IPS-18a (cell line): ENCODE results near the gene MAST4.

Experiments used
- H3K27ac ChIP-seq: one replicate; pipeline ENCODE4 v1.5.1; 2013; ENCODE audit warnings: low read length
- H3K27me3 ChIP-seq: one replicate; pipeline ENCODE4 v1.6.1; 2013; ENCODE audit warnings: mild to moderate bottlenecking, low read length; ENCODE audit not compliant: control insufficient read depth, insufficient read depth
- H3K36me3 ChIP-seq: one replicate; pipeline ENCODE4 v1.6.1; 2013; ENCODE audit warnings: low read depth, low read length; ENCODE audit not compliant: control insufficient read depth
- H3K4me1 ChIP-seq: one replicate; pipeline ENCODE4 v1.6.1; 2013; ENCODE audit warnings: low read depth, low read length; ENCODE audit not compliant: control insufficient read depth
- H3K4me3 ChIP-seq: one replicate; pipeline ENCODE4 v1.5.1; 2013; ENCODE audit warnings: low read length
- H3K9ac ChIP-seq: one replicate; pipeline ENCODE4 v1.6.1; 2013; ENCODE audit warnings: mild to moderate bottlenecking, low read length, moderate library complexity
- H3K9me3 ChIP-seq: one replicate; pipeline ENCODE4 v1.6.1; 2013; ENCODE audit warnings: low read depth, low read length; ENCODE audit not compliant: control insufficient read depth

The MAST4 gene

GRCh38 chr5:66567474-66567873 lies 28.7 kb upstream of the MAST4 start:
- Histone ChIP-seq H3K9ac (no peak overlapping the region), H3K27me3 (no peaks in the 10 kb centered on the region), H3K4me1 (no peaks in the 10 kb centered on the region), H3K36me3 (no peaks in the 10 kb centered on the region), H3K27ac (no peak overlapping the region), H3K9me3 (no peaks in the 10 kb centered on the region), H3K4me3 (no peak overlapping the region)

DNA sequence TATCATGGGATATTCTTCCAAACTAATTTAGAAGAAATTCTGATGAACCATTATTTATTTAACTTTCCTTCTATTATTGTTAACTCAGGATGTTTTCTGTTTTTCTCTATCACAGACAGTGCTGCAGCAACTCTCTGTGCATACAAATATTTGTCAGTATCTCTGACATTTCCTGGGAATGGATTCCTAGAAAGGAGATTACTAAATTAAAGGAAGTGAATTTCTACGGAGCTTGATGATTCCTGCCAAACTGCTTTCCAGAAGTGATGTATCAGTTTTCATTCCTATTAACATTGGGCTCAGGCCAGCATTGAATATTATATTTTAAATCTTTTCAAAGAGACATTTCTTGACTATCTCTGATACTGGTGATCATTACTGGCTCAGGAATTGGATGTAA lies 26.0 kb upstream of the MAST4 start:
- no peaks in the 10 kb centered on the region for H3K36me3 ChIP-seq
- H3K27me3 ChIP-seq, result no peaks in the 10 kb centered on the region

DNA sequence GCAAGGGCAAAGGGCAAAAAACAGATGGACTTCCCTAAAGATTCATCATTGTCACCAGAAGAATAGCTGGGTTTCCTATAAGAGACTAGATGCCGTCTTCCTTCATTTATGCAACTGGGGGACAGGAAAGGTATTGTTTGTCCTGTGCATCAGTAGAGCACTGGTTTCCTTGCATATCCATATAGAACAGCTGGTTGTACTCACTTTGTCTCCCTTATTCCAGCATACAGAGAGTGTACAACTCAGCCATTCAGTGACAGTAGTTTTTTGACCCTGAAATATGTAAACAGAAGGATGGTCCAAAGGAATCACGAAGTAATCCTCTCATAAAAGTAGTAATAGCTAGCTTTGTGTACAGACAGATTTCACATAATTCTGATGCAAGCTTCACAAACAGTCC lies 22.5 kb upstream of the MAST4 start:
- H3K9me3 ChIP-seq, result no peaks in the 10 kb centered on the region
- no peak overlapping the region for H3K4me3 ChIP-seq
- no peak overlapping the region for H3K27ac ChIP-seq
- no peaks in the 10 kb centered on the region for H3K27me3 ChIP-seq
- no peak overlapping the region for H3K9ac ChIP-seq
- H3K4me1 ChIP-seq, result no peaks in the 10 kb centered on the region
- H3K36me3 ChIP-seq, result no peaks in the 10 kb centered on the region

More for the DNA sequence above, 26.0 kb upstream of the MAST4 start:
- H3K4me3 ChIP-seq, result no peak overlapping the region
- no peaks in the 10 kb centered on the region for H3K4me1 ChIP-seq
- no peak overlapping the region for H3K9ac ChIP-seq
- H3K9me3 ChIP-seq, result no peaks in the 10 kb centered on the region
- no peak overlapping the region for H3K27ac ChIP-seq

- Histone ChIP-seq H3K36me3 (no peaks in the 10 kb centered on the region), H3K9me3 (no peaks in the 10 kb centered on the region), H3K4me1 (no peaks in the 10 kb centered on the region), H3K27me3 (no peaks in the 10 kb centered on the region), H3K27ac (no peak overlapping the region), H3K4me3 (no peak overlapping the region), H3K9ac (no peak overlapping the region)
Measured at GRCh38 chr5:66582499-66583165, 13.6 kb upstream of the MAST4 start.

DNA sequence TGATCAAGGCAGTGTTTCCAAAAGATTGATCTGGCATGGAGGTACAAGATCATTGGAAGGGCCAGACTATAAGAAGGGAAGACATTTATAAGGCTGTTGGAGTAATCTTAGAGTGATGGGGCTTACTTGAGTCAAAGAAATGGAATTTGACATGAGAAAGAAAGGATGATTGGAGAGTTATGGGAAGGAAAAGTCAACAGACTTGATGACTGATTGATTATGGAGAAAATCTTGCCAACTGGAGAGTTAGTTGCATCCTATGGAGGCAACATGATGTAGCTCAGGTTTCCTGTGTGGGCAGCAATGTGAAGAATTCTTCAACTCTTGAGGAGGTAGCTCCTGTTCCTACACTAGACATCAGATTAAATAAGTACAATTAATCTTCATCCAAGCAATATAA lies 10.9 kb upstream of the MAST4 start:
- Histone ChIP-seq H3K9me3 (no peaks in the 10 kb centered on the region), H3K4me3 (no peak overlapping the region), H3K27ac (no peak overlapping the region), H3K9ac (no peak overlapping the region), H3K27me3 (no peaks in the 10 kb centered on the region), H3K36me3 (no peaks in the 10 kb centered on the region), H3K4me1 (no peaks in the 10 kb centered on the region)

- Histone ChIP-seq H3K36me3 (no peaks in the 10 kb centered on the region), H3K4me1 (no peaks in the 10 kb centered on the region), H3K27me3 (no peaks in the 10 kb centered on the region), H3K27ac (no peak overlapping the region), H3K4me3 (no peak overlapping the region), H3K9me3 (no peaks in the 10 kb centered on the region), H3K9ac (no peak overlapping the region)
Measured at GRCh38 chr5:66587771-66588170, 8.4 kb upstream of the MAST4 start.

DNA sequence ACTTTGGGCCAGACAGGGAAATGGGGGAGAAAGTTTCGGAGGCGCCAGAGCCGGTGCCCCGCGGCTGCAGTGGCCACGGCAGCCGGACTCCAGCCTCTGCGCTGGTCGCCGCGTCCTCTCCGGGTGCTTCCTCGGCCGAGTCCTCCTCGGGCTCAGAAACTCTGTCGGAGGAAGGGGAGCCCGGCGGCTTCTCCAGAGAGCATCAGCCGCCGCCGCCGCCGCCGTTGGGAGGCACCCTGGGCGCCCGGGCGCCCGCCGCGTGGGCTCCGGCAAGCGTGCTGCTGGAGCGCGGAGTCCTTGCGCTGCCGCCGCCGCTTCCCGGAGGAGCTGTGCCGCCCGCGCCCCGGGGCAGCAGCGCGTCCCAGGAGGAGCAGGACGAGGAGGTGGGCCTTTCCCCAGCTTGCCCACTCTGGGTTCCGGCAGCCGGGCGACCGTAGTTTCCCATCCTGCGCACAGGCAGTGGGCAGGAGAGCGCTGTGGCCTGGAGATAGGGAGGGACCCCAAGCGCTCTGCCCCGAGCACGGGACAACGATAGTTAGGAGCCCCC lies 516 bp downstream of the MAST4 start:
- Histone ChIP-seq H3K4me3 (peak overlapping the region; percentile 74), H3K9me3 (no peaks in the 10 kb centered on the region), H3K9ac (no peak overlapping the region)

DNA sequence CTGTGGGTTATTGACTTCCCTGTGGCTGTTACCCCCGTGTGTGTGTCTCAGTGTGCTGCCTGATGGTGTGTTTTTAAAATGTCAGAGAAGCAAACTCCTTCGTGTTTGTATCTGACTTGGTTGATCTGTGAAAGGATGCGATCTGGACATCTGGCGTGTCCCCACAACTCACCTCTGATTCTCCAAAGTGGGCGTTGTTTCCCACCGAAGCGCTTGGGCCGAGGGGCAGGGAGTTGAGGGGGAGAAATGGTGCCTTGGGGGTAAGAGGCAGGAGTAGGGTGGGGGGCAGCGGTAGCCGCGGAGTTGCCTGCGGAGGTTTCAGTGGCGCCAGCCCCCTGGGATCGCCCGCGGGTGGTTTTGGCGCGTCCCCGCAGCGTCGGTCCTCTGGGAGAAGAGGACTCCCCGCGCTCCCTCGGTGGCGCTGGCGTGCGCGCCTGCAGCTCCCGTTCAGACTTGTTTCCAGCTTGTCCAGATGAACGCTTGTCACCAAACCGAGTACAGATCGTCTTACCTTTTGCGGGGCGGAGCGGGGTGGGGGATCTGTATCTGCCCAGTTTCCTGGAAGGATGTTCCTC lies 1.1 kb downstream of the MAST4 start:
- Histone ChIP-seq H3K27me3 (peaks cover 57% of the 10 kb centered on the region), H3K4me3 (peak overlapping the region; percentile 74), H3K27ac (no peak overlapping the region), H3K4me1 (no peaks in the 10 kb centered on the region), H3K36me3 (no peaks in the 10 kb centered on the region), H3K9ac (no peak overlapping the region), H3K9me3 (no peaks in the 10 kb centered on the region)

More for the DNA sequence above, 516 bp downstream of the MAST4 start:
- Histone ChIP-seq H3K27ac (no peak overlapping the region), H3K4me1 (no peaks in the 10 kb centered on the region), H3K36me3 (no peaks in the 10 kb centered on the region), H3K27me3 (peaks cover 57% of the 10 kb centered on the region)

DNA sequence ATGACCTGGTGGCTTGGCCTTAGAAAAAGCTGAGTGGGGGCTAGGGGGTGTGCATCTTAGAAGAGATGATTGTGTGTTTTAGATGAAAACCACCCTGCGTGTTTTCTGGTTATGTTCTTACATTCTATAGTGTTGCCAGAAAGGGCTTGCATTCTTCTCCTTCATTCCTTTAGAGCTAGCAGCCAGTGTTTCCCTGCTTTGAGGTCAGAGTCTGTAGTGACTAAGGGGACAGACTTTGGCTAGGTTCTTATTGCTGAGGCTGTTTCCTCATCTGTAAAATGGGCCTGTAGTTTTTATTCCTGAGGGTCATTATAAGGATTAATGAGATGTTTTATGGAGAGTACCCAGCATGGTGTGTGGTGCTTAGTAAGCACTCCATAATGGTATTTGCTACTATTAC lies 6.4 kb downstream of the MAST4 start:
- no peak overlapping the region for H3K27ac ChIP-seq
- H3K9ac ChIP-seq, result no peak overlapping the region
- H3K9me3 ChIP-seq, result no peaks in the 10 kb centered on the region
- no peaks in the 10 kb centered on the region for H3K36me3 ChIP-seq
- H3K4me3 ChIP-seq, result no peak overlapping the region
- peaks cover 27% of the 10 kb centered on the region for H3K27me3 ChIP-seq
- H3K4me1 ChIP-seq, result no peaks in the 10 kb centered on the region

- Histone ChIP-seq H3K9ac (no peak overlapping the region), H3K27me3 (peaks cover 22% of the 10 kb centered on the region), H3K27ac (no peak overlapping the region), H3K9me3 (no peaks in the 10 kb centered on the region), H3K4me3 (no peak overlapping the region), H3K36me3 (no peaks in the 10 kb centered on the region), H3K4me1 (no peaks in the 10 kb centered on the region)
Measured at GRCh38 chr5:66603164-66603563, 7.0 kb downstream of the MAST4 start.

GRCh38 chr5:66603881-66604280 lies 7.7 kb downstream of the MAST4 start:
- Histone ChIP-seq H3K27ac (no peak overlapping the region), H3K4me3 (no peak overlapping the region), H3K9ac (no peak overlapping the region), H3K4me1 (no peaks in the 10 kb centered on the region), H3K36me3 (no peaks in the 10 kb centered on the region), H3K9me3 (no peaks in the 10 kb centered on the region), H3K27me3 (peaks cover 14% of the 10 kb centered on the region)

DNA sequence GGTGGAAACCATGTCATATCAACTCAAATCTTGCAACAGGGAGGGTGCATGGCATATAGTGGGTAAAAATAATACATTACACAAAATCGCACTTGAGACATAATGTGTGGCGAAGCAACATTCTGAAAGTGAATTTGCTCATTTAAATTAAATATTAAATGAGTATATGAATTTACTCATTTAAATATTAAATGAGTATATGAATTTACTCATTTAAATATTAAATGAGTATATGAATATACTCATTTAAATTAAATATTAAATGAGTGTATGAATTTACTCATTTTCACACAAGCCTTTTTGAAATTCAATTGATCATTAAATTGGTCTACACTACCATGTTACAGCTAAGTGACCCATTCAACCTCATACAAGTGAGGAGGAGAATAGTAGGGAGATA lies 10.5 kb downstream of the MAST4 start:
- Histone ChIP-seq H3K9ac (no peak overlapping the region), H3K4me1 (no peaks in the 10 kb centered on the region), H3K4me3 (no peak overlapping the region), H3K36me3 (no peaks in the 10 kb centered on the region), H3K9me3 (no peaks in the 10 kb centered on the region), H3K27ac (no peak overlapping the region), H3K27me3 (no peaks in the 10 kb centered on the region)
